Stimulated activated CD8-positive, alpha-beta memory T cell treated with anti-CD3 and anti-CD28 coated beads, Interleukin-7, amount 100 ng/mL, for 48 hours (primary cell): ENCODE measurements around the gene SPINT1.

ENCODE experiments used
- DNase-seq, 2 donors: peaks; one replicate each; pipeline ENCODE4 v3.0.0-alpha.2; 2020; ENCODE audit warnings: low read depth in 1 of 2; ENCODE audit errors: extremely low read depth in 1 of 2

Gene SPINT1

GRCh38 chr15:40829115-40829514 lies 14.7 kb upstream of the SPINT1 start:
- DNase-seq, result no peak

GRCh38 chr15:40830884-40831283 lies 13.0 kb upstream of the SPINT1 start:
- no peak for DNase-seq

DNA sequence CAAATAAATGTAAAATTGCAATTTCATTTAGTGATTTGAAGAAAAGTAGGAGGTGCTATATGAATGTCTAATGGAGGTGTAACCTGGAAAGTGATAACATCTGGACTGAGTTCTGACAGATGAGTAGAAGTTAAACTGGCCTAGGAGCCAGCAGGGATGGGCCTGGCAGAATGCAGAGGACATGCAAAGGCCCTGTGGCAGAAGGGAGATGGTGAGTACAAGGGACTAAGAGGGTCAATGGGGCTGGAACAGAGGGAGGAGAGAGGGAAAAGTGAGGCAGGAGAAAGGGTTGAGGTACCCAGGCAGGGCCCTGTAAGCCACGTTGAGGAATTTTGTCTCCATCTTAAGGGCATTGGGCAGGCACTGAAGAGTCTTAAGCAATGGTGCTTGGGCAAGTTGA lies 12.0 kb upstream of the SPINT1 start:
- DNase-seq, result no peak

- no peak for DNase-seq
Observed at GRCh38 chr15:40832903-40833302, 10.9 kb upstream of the SPINT1 start.

GRCh38 chr15:40836020-40836419 lies 7.8 kb upstream of the SPINT1 start:
- no peak for DNase-seq

- no peak for DNase-seq
Observed at GRCh38 chr15:40838756-40839155, 5.1 kb upstream of the SPINT1 start.

GRCh38 chr15:40841741-40842140 lies 2.1 kb upstream of the SPINT1 start:
- DNase-seq, result no peak

DNA sequence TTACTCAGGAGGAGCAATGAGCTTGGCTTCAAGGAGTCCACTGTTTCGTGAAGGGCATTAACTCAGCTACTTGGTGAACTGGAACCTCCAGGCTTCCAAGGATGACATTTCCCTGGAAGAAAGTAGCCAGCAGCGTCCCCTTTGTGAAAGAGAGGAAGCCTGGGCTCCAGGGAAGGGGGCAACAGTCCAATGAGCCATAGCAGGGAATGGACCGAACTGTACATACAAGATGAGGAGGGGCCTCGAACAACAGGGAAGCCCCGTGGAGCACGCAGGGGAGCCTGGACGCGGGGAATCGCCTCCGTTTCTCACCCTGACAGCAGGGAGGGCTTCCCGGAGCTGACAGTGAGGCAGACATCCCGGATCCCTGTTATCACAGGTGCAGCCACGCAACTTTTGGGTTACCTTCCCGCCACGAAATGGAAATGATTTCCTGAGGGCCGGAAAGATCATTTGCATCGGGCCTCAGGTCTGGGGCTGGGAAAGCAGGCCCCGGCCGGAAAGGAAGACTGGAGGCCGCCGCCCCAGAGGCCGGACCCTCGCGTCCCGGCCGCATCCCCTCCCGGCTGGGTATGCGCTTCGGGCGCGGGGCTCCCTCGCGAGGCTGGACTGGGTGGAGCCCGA lies 475 bp upstream of the SPINT1 start:
- no peak for DNase-seq

- peak in 1 of 2 donors; percentile 11 for DNase-seq
Observed at GRCh38 chr15:40844696-40845030, 815 bp downstream of the SPINT1 start.

- DNase-seq, result no peak
Observed at GRCh38 chr15:40845036-40845435, 1.2 kb downstream of the SPINT1 start.

DNA sequence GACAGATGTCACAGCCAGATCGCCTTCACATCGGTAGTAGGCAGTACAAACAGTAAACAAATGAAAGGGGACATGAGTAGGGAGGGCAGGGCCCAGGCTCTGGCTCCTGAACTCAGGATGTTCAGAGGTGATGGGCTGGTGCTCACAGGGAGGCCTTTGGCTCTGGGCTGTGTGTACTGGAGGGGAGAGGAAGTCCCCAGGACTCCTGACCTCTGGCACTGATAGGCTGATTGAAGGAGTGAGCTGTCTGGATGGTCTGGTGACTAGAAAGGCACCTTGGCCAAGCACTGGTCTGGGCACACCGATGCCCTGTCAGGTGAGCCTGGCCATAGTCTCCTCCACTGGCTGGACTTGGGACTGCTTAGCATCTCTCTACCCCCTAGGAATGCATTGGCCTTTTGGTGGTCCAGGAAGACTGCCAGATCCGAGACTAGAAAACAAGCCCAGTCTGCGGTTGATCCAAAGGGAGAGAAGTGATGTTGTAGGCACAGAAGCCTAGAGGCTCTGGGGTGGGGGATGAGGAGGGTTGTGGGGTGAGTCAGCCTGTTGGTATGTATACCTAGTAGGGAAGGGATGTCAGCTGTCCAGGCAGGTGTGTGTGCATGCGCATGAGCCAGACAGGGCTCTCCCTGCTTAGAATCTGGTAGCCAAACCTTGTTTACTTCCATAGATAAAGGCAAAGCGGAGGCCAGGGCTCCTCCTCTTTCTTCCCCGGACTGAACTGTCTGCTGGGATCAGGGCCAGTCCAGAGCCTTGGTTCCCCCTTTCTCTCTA lies 1.9 kb downstream of the SPINT1 start:
- DNase-seq, result no peak

- DNase-seq, result no peak
Observed at GRCh38 chr15:40846841-40847222, 3.0 kb downstream of the SPINT1 start.

DNA sequence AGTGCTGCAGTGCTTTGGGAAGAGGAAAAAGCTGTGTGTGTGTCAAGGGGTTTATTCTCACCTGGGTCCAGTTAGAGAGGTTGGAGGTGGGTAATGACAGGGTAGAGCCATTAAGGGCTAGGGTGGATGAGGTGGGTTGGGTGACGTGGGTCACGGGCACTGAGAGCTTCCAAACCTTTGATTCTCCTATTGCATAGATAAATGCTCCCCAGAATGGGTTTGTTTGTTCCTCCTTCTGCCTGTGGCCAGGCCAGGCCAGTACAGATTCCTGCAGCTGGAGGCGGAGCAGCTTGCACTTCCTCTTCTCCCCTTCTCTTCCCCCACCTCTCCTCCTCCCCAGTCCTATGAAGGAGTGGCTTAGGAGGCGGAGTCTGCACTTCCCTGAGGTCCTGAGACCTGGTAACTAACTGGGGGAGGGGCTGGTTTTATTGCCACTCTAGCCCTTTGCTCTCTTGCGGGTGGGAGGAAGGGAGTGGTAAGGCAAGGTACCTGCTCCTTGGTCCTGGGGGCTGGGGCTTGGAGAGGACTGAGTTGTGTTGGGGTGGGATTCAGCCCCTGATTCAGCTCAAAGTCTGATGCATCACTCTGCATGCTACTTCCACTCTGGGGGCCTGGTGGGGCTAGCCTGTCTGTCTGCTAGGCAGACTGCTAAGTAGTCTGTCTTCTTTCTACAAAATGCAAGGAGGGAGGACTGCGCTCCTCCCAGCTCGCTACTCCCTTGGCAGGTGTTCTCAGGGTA lies 3.5 kb downstream of the SPINT1 start:
- DNase-seq, result no peak

DNA sequence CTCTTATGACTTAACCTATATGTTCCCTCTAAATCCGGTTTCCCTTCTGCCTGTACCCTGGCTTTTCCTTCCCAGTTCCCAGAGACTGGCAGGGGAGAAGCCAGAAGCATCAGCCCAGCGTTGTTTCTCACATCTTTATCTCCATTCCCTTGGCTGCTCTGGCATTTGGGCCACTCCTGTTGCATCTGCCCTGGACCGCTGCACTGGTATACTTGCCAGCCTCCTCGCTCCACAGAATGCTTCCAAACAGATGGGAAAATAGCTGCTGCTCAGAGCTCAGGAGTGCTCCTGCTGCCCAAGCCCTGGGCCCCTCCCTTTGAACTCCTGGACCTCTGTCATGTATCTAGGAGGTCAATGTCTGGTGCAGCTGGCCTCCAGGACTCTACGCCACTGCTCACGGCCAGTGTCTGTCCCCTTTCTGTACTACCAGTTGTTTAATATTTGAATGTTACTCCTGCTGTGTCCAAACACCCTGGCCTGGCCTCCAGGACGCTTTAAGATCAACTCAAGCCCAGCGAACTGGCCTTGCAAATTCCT lies 6.8 kb downstream of the SPINT1 start:
- no peak for DNase-seq

DNA sequence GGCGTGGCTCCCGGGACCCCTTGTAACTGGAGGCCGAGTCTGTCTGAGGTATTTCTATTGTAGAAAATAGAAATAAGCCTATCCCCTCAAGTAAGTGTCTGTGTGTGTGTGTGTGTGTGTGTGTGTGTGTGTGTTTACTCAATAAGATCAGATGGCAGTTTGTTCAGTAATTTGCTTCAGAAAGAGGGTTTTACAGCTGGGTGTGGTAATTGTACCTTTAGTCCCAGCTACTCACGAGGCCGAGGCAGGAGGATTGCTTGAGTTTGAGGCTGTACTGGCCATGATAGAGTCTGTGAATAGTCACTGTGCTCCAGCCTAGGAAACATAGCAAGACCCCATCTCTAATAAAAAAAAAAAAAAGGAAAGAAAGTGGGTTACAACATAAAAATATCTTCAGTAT lies 8.7 kb downstream of the SPINT1 start:
- no peak for DNase-seq

DNA sequence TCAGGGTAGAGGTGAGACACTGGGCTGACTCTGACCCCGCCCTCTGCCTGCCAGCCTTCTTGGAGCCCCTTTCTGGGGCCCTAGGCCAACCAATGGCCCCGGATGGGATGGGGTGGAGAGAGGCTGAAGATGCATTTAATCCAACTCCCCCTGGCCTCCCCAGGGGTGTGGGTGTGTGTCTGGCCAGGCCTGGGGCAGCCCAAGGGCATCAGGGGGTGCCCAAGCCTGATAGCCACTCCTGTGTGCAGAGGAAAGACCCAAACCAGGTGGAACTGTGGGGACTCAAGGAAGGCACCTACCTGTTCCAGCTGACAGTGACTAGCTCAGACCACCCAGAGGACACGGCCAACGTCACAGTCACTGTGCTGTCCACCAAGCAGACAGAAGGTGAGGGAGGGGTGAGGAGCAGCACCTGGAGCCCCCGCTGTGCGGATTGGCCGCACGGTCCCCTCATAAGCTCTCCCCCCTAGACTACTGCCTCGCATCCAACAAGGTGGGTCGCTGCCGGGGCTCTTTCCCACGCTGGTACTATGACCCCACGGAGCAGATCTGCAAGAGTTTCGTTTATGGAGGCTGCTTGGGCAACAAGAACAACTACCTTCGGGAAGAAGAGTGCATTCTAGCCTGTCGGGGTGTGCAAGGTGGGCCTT lies 9.5 kb downstream of the SPINT1 start:
- DNase-seq, result no peak

DNA sequence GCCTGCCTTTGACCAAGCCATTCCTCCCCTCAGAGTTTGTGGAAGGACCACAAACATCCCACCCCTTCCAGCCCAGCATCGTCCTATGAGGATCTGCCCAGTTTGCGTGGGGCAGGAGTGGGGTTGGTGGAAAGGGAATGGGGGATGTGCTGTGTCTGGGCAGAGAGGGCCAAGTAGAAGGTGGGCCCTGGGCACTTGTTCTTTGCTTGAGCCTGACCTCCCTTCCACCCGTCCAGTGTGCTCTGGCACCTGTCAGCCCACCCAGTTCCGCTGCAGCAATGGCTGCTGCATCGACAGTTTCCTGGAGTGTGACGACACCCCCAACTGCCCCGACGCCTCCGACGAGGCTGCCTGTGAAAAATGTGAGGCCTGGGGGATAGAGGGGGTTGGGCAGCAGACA lies 10.3 kb downstream of the SPINT1 start:
- no peak for DNase-seq

DNA sequence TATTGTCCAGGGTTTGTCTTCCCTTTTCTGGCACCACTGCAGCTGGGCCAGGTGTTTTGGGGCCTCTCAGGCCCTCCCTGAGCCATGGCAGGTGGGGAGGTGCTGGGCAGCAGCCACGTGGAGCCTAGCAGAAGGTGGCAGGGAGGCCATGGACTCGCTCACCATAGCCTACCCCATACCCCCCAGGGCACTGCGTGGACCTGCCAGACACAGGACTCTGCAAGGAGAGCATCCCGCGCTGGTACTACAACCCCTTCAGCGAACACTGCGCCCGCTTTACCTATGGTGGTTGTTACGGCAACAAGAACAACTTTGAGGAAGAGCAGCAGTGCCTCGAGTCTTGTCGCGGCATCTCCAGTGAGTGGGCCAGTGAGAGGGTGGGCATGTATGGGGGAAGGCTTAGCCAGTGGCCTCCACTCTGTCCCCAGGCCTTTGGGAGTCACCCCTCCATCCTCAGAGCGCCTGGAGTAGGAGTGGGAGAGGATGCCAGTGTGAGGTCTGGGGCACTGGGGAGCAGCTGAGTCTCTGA lies 11.9 kb downstream of the SPINT1 start:
- DNase-seq, result no peak

GRCh38 chr15:40856746-40857145 lies 12.9 kb downstream of the SPINT1 start:
- DNase-seq, result no peak

DNA sequence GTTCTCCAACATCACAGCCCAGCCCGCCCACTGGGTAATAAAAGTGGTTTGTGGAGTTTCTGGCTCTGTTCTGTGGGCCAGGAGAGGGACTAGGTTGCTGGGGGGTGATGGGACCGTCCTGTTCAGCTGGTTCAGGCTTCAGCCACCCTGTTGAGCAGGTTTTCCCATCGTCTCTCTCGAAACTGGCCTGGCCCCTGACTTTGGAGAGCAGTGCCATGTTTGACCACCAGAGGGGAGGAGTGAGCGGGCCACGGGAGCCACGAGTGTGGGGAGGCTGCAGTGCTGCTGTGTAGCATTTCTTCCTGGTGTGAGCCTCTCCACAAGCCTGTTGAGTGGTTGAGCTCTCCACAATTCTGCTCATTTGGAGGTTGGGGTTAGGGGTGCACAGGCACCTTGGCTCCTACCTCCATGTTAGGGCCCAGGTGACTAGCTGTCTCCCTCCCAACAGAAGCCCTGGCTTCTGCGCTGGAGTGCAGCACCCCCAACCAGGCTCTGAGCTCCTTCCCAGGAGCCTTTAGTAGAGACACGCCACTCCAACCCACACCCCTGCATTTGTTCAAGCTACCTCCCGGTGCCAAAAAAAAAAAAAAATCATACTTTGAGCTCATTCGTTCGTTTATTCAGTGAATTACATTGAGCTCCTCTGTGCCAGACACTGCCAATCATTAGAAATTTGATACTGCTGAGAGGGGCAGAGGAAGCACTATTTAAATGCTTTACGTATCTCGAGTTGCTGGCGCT lies 13.9 kb downstream of the SPINT1 start:
- DNase-seq, result peak in 1 of 2 donors; percentile 50
